Skeletal muscle satellite cell (primary cell): Measurements from ENCODE around the gene ANO1.

ENCODE experiments used
- H3K27me3 ChIP-seq: 2 replicates; pipeline ENCODE4 v1.7.0; 2013; ENCODE audit warnings: low read length; ENCODE audit not compliant: control insufficient read depth, insufficient read depth
- H3K36me3 ChIP-seq: 2 replicates; pipeline ENCODE4 v1.7.0; 2013; ENCODE audit warnings: mild to moderate bottlenecking, control low read depth, low read length; ENCODE audit not compliant: insufficient read depth
- H3K4me1 ChIP-seq: 2 replicates; pipeline ENCODE4 v1.7.0; 2013; ENCODE audit warnings: low read length; ENCODE audit not compliant: control insufficient read depth, insufficient read depth
- H3K4me2 ChIP-seq: 2 replicates; pipeline ENCODE4 v1.7.0; 2013; ENCODE audit warnings: mild to moderate bottlenecking, low read length
- H3K4me3 ChIP-seq: 2 replicates; pipeline ENCODE4 v1.7.0; 2013; ENCODE audit warnings: low read length
- H3K9ac ChIP-seq: 2 replicates; pipeline ENCODE4 v1.7.0; 2013; ENCODE audit warnings: mild to moderate bottlenecking, low read depth, low read length, moderate library complexity
- H3K9me3 ChIP-seq: replicated peaks from 2 replicates; pipeline ENCODE4 v1.7.0; 2013; ENCODE audit warnings: mild to moderate bottlenecking, control low read depth, low read length

Gene ANO1

GRCh38 chr11:70110538-70111055, 32.5 kb downstream of the ANO1 start:
- Histone ChIP-seq H3K4me3 (no peak overlapping the region), H3K4me2 (no peak overlapping the region), H3K36me3 (no peaks in the 10 kb centered on the region), H3K27me3 (peaks cover 56% of the 10 kb centered on the region), H3K4me1 (peaks cover 7% of the 10 kb centered on the region), H3K9ac (no peak overlapping the region), H3K9me3 (no peaks in the 10 kb centered on the region)

- no peak overlapping the region for H3K4me3 ChIP-seq
- H3K4me1 ChIP-seq: peaks cover 7% of the 10 kb centered on the region
- H3K9me3 ChIP-seq: no peaks in the 10 kb centered on the region
- H3K27me3 ChIP-seq: peaks cover 47% of the 10 kb centered on the region
- H3K4me2 ChIP-seq: no peak overlapping the region
- no peak overlapping the region for H3K9ac ChIP-seq
- H3K36me3 ChIP-seq: no peaks in the 10 kb centered on the region
These were observed 33.3 kb downstream of the ANO1 start for GRCh38 chr11:70111269-70112016.

- Histone ChIP-seq H3K9me3 (no peaks in the 10 kb centered on the region), H3K9ac (no peak overlapping the region), H3K4me3 (no peak overlapping the region), H3K4me2 (no peak overlapping the region), H3K27me3 (peaks cover 41% of the 10 kb centered on the region), H3K36me3 (no peaks in the 10 kb centered on the region), H3K4me1 (peaks cover 7% of the 10 kb centered on the region)
These were observed 33.9 kb downstream of the ANO1 start for GRCh38 chr11:70112017-70112434.

- Histone ChIP-seq H3K9ac (no peak overlapping the region), H3K4me1 (peaks cover 7% of the 10 kb centered on the region), H3K4me2 (no peak overlapping the region), H3K4me3 (no peak overlapping the region), H3K9me3 (no peaks in the 10 kb centered on the region), H3K36me3 (no peaks in the 10 kb centered on the region), H3K27me3 (peaks cover 24% of the 10 kb centered on the region)
These were observed 35.7 kb downstream of the ANO1 start for GRCh38 chr11:70113801-70114200.

GRCh38 chr11:70115778-70116177, 37.7 kb downstream of the ANO1 start:
- Histone ChIP-seq H3K9ac (no peak overlapping the region), H3K4me2 (no peak overlapping the region), H3K9me3 (no peaks in the 10 kb centered on the region), H3K4me1 (peaks cover 7% of the 10 kb centered on the region), H3K27me3 (peaks cover 15% of the 10 kb centered on the region), H3K36me3 (no peaks in the 10 kb centered on the region), H3K4me3 (no peak overlapping the region)

- H3K27me3 ChIP-seq: peaks cover 8% of the 10 kb centered on the region
- peaks cover 5% of the 10 kb centered on the region for H3K4me1 ChIP-seq
- no peaks in the 10 kb centered on the region for H3K36me3 ChIP-seq
- no peak overlapping the region for H3K4me2 ChIP-seq
- no peak overlapping the region for H3K4me3 ChIP-seq
- no peak overlapping the region for H3K9ac ChIP-seq
- no peaks in the 10 kb centered on the region for H3K9me3 ChIP-seq
These were observed 38.4 kb downstream of the ANO1 start for GRCh38 chr11:70116386-70117065.

- no peaks in the 10 kb centered on the region for H3K9me3 ChIP-seq
- H3K4me2 ChIP-seq: no peak overlapping the region
These were observed 39.5 kb downstream of the ANO1 start for GRCh38 chr11:70117567-70118145.

GRCh38 chr11:70118642-70119041, 40.5 kb downstream of the ANO1 start:
- no peaks in the 10 kb centered on the region for H3K4me1 ChIP-seq

More at GRCh38 chr11:70117567-70118145, 39.5 kb downstream of the ANO1 start:
- Histone ChIP-seq H3K4me1 (no peaks in the 10 kb centered on the region), H3K9ac (no peak overlapping the region), H3K4me3 (no peak overlapping the region), H3K36me3 (no peaks in the 10 kb centered on the region), H3K27me3 (peaks cover 8% of the 10 kb centered on the region)

GRCh38 chr11:70119502-70119901, 41.4 kb downstream of the ANO1 start:
- H3K4me2 ChIP-seq: no peak overlapping the region
- no peaks in the 10 kb centered on the region for H3K9me3 ChIP-seq
- no peak overlapping the region for H3K9ac ChIP-seq
- peaks cover 17% of the 10 kb centered on the region for H3K27me3 ChIP-seq
- no peaks in the 10 kb centered on the region for H3K4me1 ChIP-seq
- no peak overlapping the region for H3K4me3 ChIP-seq
- H3K36me3 ChIP-seq: no peaks in the 10 kb centered on the region

More at GRCh38 chr11:70118642-70119041, 40.5 kb downstream of the ANO1 start:
- Histone ChIP-seq H3K4me2 (no peak overlapping the region), H3K4me3 (no peak overlapping the region), H3K9me3 (no peaks in the 10 kb centered on the region), H3K9ac (no peak overlapping the region), H3K36me3 (no peaks in the 10 kb centered on the region), H3K27me3 (peaks cover 17% of the 10 kb centered on the region)

GRCh38 chr11:70120674-70121073, 42.6 kb downstream of the ANO1 start:
- Histone ChIP-seq H3K9ac (no peak overlapping the region), H3K4me2 (no peak overlapping the region), H3K27me3 (peaks cover 17% of the 10 kb centered on the region), H3K4me3 (no peak overlapping the region), H3K4me1 (no peaks in the 10 kb centered on the region), H3K36me3 (no peaks in the 10 kb centered on the region), H3K9me3 (no peaks in the 10 kb centered on the region)

GRCh38 chr11:70122490-70123198, 44.5 kb downstream of the ANO1 start:
- Histone ChIP-seq H3K9me3 (no peaks in the 10 kb centered on the region), H3K27me3 (peaks cover 22% of the 10 kb centered on the region), H3K9ac (no peak overlapping the region), H3K4me1 (peaks cover 2% of the 10 kb centered on the region), H3K4me2 (no peak overlapping the region), H3K36me3 (no peaks in the 10 kb centered on the region), H3K4me3 (no peak overlapping the region)
